DMS79 treated with DMSO at 0.1 percent for 48 hours (cell line): ENCODE results near the gene RIC8B.
"Not testable (repeated sequence)": the region's sequence is repeated elsewhere in the genome, so short reads cannot be mapped to it uniquely, and the experiment has no call there.

Experiments used
- DNase-seq: peaks from one replicate; lab custom pipeline; 2025; lab: John Stamatoyannopoulos, UW

Gene RIC8B

GRCh38 chr12:106902053-106902452, 127.6 kb downstream of the RIC8B start:
- DNase-seq, result no peak

GRCh38 chr12:106903241-106903945, 128.9 kb downstream of the RIC8B start:
- DNase-seq, result peak; percentile 38

- DNase-seq, result no peak
These were observed 132.2 kb downstream of the RIC8B start for GRCh38 chr12:106906715-106907114.

GRCh38 chr12:106907411-106907810, 132.9 kb downstream of the RIC8B start:
- DNase-seq, result no peak

GRCh38 chr12:106907846-106908245, 133.4 kb downstream of the RIC8B start:
- no peak for DNase-seq

GRCh38 chr12:106908561-106908960, 134.1 kb downstream of the RIC8B start:
- no peak for DNase-seq

GRCh38 chr12:106910202-106910601, 135.7 kb downstream of the RIC8B start:
- no peak for DNase-seq

GRCh38 chr12:106911581-106911980, 137.1 kb downstream of the RIC8B start:
- no peak for DNase-seq

- no peak for DNase-seq
These were observed 139.0 kb downstream of the RIC8B start for GRCh38 chr12:106913456-106913855.

- no peak for DNase-seq
These were observed 140.5 kb downstream of the RIC8B start for GRCh38 chr12:106914796-106915634.

GRCh38 chr12:106915635-106916026, 141.1 kb downstream of the RIC8B start:
- DNase-seq, result no peak

- DNase-seq, result no peak
These were observed 143.0 kb downstream of the RIC8B start for GRCh38 chr12:106917503-106917902.

- peak; percentile 46 for DNase-seq
These were observed 144.3 kb downstream of the RIC8B start for GRCh38 chr12:106918746-106919145.

- peak; percentile 34 for DNase-seq
These were observed 145.5 kb downstream of the RIC8B start for GRCh38 chr12:106919910-106920544.

GRCh38 chr12:106921976-106922375, 147.5 kb downstream of the RIC8B start:
- DNase-seq, result not testable (repeated sequence)

- not testable (repeated sequence) for DNase-seq
These were observed 149.1 kb downstream of the RIC8B start for GRCh38 chr12:106923594-106923993.

- no peak for DNase-seq
These were observed 149.9 kb downstream of the RIC8B start for GRCh38 chr12:106924268-106924861.

- DNase-seq, result no peak
These were observed 152.2 kb downstream of the RIC8B start for GRCh38 chr12:106926657-106927056.

GRCh38 chr12:106934277-106934676, 159.8 kb downstream of the RIC8B start:
- no peak for DNase-seq
